ENCODE results near the gene VPS4A. TPM values are rescaled to one million over a fixed set of nuclear protein-coding genes. Genes with fewer than 3 reads are reported as not detected.

Gene VPS4A
- total and polyA plus RNA-seq, 2 of the 8 experiments (the other 6 are each of a cell fraction or from before 2014, with no cell fraction given) = 14.1 to 24.1 TPM

DNA sequence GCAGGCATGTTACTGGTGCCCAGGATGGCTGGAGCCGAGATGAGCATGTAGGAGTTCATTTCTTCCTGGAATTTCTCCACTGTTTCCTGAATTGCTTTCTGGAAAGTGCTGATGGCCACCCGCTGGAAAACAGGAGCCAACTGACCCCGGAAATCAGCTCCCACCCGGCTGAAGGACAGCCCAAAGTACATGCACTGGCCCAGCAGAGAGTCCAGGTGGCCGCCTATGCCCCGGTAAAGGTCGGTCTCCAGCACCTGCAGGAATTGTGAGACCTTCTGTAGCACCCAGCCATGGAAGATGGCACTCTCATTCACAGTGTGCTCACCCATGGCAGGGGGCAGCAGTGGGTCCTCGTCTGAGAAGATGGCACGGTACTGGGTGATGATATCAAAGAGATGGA is 23.5 kb downstream of the VPS4A start:
- Histone ChIP-seq H2AK5ac (ENCODE audit: low read depth, low read length) (no peak overlapping the region), H2BK15ac (ENCODE audit: low read length) (no peak overlapping the region), H3K4me3 (ENCODE audit: extremely low read depth in 1 of 4, insufficient read depth in 2 of 4, low read depth in 3 of 4, low read length in 4 of 4) (no peak overlapping the region), H2BK120ac (replicated peaks; ENCODE audit: low read depth, low read length) (no peak overlapping the region), H4K5ac (ENCODE audit: insufficient read length, low read depth, low read length) (no peak overlapping the region), H3K9me3 (ENCODE audit: insufficient read depth in 2 of 2, low read depth in 1 of 2, low read length in 1 of 2) (no peaks in the 10 kb centered on the region), H3K18ac (ENCODE audit: extremely low read depth, low read length) (no peak overlapping the region), H2BK12ac (ENCODE audit: low read depth, low read length) (no peak overlapping the region), H3K56ac (replicated peaks; ENCODE audit: insufficient read length, low read depth, low read length) (no peak overlapping the region), H2BK5ac (ENCODE audit: low read depth, low read length) (no peak overlapping the region), H2BK20ac (ENCODE audit: low read length) (no peak overlapping the region), H3K79me1 (ENCODE audit: low read depth, low read length) (peaks cover 2% of the 10 kb centered on the region; the same call in 1 of the 2 replicates), H3K14ac (ENCODE audit: insufficient read length) (no peak overlapping the region), H2AFZ (ENCODE audit: low read length) (no peak overlapping the region), H4K20me1 (replicated peaks in 1 of 2; ENCODE audit: control insufficient read depth in 1 of 2, insufficient read depth in 2 of 2, low read length in 2 of 2) (peaks cover 2 to 5% of the 10 kb centered on the region in 2 experiments), H3K23me2 (ENCODE audit: low read depth, low read length) (peaks cover 2% of the 10 kb centered on the region; the same call in 1 of the 2 replicates), H4K8ac (ENCODE audit: extremely low read depth, insufficient read depth, low read length) (no peak overlapping the region), H3K36me3 (ENCODE audit: control insufficient read depth in 2 of 4, insufficient read depth in 4 of 4, low read length in 3 of 4) (peaks cover 22 to 50% (median 36%) of the 10 kb centered on the region in 4 experiments), H3K4me2 (ENCODE audit: insufficient read depth in 1 of 2, low read depth in 2 of 2, low read length in 2 of 2) (no peak overlapping the region), H3K4me1 (replicated peaks in 1 of 4; ENCODE audit: control insufficient read depth in 3 of 4, insufficient read depth in 4 of 4, low read length in 3 of 4) (peaks cover 0 to 11% (median 3%) of the 10 kb centered on the region in 4 experiments; a peak in 4 of 7 replicates), H3K27me3 (replicated peaks in 1 of 4; ENCODE audit: control insufficient read depth in 3 of 4, extremely low read depth in 1 of 4, insufficient read depth in 3 of 4, low read length in 3 of 4) (no peaks in the 10 kb centered on the region), H3K9ac (replicated peaks in 1 of 4; ENCODE audit: extremely low read depth in 1 of 4, low read depth in 3 of 4, low read length in 3 of 4) (no peak overlapping the region), H3K79me2 (ENCODE audit: control insufficient read depth in 1 of 2, insufficient read depth in 2 of 2, low read length in 2 of 2) (peaks cover under 1 to 23% of the 10 kb centered on the region in 2 experiments; a peak in 3 of 4 replicates), H3K27ac (ENCODE audit: low read depth, low read length) (no peak overlapping the region), H4K91ac (replicated peaks; ENCODE audit: insufficient read length, low read length) (no peak overlapping the region), H3K4ac (replicated peaks; ENCODE audit: insufficient read length, low read depth, low read length) (no peak overlapping the region), H3K23ac (ENCODE audit: insufficient read length) (no peak overlapping the region)
- FAIRE-seq (no peak), DNase-seq (ENCODE audit: low read depth in 1 of 2, low spot score in 2 of 2) (no peak)
- WGBS, 2 experiments (ENCODE audit: extremely low coverage in 1 of 2, insufficient coverage in 1 of 2, insufficient read length in 1 of 2, insufficient replicate concordance in 2 of 2, low coverage in 1 of 2, low lambda C conversion rate in 2 of 2, missing lambda C conversion rate in 1 of 2) = 89% methylated on average over 9 of the region's 9 CpGs; no CpG with 5 or more reads in 1 of the 2 experiments
- ChIA-PET CTCF (ENCODE audit: partially characterized antibody) (interaction anchor here (1.4 kb wide), 1 partner anchor 218 kb away, joined by 3 read pairs; no protein-coding TSS in a partner anchor), POLR2A (ENCODE audit: partially characterized antibody) (interaction anchor here (0.7 to 29.8 kb wide), 2 partner anchors 14 to 420 kb away, joined by 3 to 497 read pairs; partner anchors contain the start of genes NOB1, PDF and VPS4A)
- TF ChIP-seq EP300 (IDR thresholded peaks at IDR 0.05; ENCODE audit: borderline replicate concordance in 1 of 2, low read depth in 2 of 2, low read length in 2 of 2) = no peak
- no peak for TF ChIP-seq BCL11A (IDR thresholded peaks at IDR 0.05; ENCODE audit: low read depth in 2 of 2, low read length in 2 of 2)
- no peak for TF ChIP-seq HDAC6 (IDR thresholded peaks at IDR 0.05; ENCODE audit: low read depth, low read length)
- no peak for TF ChIP-seq ASH2L (IDR thresholded peaks at IDR 0.05; ENCODE audit: low read length)
- TF ChIP-seq GTF2F1 (IDR thresholded peaks at IDR 0.05; ENCODE audit: borderline replicate concordance, low read depth, low read length) = no peak
- no peak for TF ChIP-seq JUND (IDR thresholded peaks at IDR 0.05; ENCODE audit: low read length)

Data from H1 (cell line).